HG03460 (cell line): ENCODE data around the gene PIP5K1C.
"Not testable (repeated sequence)": the region's sequence is repeated elsewhere in the genome, so short reads cannot be mapped to it uniquely, and the experiment has no call there.

ENCODE experiments used
- ATAC-seq: cut with Tn5 transposase; IDR thresholded peaks from one replicate; pipeline ENCODE4 v1.9.1; 2021; ENCODE audit not compliant: unreplicated experiment

The PIP5K1C gene

DNA sequence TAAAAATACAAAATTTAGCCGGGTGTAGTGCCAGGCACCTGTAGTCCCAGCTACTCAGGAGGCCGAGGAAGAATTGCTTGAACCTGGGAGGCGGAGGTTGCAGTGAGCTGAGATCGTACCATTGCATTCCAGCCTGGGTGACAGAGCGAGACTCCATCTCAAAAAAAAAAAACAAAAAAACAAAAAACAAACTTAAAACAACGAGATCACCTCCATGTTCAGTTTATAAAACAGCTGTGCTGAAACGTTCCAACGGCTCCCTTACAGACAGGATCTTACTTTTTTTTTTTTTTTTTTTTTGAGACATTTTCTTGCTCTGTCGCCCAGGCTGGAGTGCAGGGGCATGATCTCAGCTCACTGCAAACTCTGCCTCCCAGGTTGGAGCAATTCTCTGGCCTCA lies 71.5 kb downstream of the PIP5K1C start:
- not testable (repeated sequence) for ATAC-seq

DNA sequence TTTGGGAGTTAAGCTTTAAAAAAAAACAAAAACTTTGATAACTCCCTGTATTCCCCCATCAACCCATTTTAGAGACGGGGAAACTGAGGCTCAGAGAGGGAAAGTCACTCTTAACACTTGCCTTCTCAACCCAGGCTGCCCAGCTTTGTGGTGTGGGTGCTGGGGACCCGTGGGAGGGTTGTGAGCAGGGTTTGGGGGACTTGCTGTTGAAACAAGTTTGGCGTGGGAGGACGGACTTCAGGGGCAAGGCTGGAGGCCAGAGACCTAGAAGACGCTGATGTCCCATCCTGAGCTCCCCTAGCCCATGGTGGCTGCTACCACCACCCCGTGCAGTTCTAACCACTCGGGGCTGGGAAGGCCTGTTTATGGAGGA lies 72.9 kb downstream of the PIP5K1C start:
- ATAC-seq, result no peak

DNA sequence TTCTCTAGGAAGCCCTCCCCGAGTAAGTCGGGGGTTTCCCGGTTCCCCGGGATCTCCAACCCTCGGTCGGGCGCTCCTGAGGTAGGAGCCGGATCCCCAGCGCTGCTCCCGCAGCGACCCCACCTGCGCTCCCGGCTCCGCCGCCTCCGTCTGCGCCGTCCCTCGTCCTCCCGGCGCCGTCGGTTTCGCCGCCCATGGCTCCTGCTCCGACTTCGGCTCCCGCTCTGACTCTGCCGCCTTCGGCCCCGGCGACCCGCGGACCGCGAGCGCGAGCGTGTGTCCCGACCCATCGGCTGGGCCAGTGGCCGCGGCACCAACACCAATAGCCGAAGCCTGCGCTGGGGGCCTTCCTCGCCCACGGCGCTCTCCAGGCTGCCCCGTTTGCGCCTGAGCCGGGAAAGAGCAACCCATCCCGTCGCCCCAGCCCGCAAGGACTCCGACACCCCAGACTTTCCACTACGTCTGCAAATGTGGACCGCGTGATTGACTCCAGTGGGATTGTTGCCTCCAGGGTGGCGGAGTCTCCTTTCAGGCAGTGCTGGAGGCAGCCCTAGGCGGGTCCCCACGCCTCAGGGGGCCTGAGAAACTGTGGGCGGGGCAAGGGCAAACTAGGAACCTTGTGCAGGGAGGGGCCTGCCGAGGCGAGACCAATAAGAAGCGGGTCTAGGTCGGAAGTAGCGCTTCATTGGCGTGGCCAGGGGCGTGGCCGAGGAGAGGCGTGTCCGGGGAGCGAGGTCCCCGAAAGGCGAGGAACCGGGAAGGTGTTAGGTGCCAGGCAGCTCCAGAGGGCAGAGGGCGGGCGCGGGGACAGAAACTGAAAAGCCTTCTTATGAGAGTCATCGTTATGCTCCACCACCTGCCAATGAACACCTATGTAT lies 73.6 kb downstream of the PIP5K1C start, which contains the start of gene CACTIN:
CACTIN (minus strand) TSS at position 318 of the 878 bp plus-strand sequence; CDS start at position 290, 28 bp downstream.
- ATAC-seq, result peak; percentile 79

DNA sequence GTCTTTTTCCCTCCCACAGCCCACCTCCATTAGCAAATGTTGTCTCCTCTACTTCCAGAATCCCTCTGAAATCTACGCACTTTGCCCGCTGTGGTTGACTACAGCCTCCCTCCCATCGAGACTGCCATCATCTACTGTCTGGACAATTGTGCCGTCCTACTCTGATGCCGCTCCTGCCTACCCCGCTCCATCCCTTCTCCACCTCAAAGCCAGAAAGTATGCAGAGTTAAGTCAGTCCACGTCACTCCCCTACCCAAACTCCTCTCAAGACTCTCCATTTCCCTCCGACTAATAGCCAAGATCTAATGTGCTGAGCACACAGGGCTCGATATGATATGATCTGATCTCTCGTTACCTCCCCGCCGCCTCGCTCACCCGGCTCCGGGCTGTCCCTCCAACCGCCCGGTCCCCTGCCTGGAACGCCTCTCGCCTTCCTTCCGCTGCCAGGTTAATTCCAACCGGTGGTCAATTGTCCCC lies 74.2 kb downstream of the PIP5K1C start:
- ATAC-seq, result no peak

DNA sequence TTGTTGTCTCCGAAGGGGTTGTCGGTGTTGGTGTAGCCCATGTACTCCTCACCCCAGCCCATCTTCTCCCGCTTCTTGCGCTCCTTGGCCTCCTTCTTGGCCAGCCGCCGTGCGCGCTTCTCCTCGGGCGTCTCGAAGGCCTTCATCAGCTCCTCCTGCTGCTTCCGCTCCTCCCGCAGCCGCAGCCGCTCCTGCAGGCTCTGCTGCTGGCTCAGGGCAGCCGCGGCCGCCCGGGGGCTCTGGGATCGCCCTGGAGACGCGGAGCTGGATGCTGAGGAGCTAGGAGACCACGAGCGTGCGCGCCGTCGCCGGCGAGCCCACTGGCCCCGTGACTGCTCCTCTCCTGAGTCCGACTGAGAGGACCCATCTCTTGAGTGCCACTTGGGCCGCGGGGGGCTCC lies 76.6 kb downstream of the PIP5K1C start:
- ATAC-seq, result no peak

DNA sequence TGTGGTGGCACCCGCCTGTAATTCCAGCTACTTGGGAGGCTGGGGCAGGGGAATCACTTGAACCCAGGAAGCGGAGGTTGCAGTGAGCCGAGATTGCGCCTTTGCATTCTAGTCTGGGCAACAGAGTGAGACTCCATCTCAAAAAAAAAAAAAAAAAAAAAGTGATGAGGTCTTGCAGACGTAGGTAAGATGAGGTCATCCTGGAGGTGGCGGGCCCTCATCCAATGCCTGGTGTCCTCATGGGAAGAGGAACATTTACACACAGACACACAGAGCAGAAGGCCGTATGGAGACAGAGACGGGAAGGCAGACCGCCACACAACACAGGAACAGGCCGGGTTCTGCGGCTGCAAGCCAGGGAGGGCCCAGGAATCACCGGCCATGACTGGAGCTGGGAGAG lies 78.0 kb downstream of the PIP5K1C start:
- no peak for ATAC-seq

DNA sequence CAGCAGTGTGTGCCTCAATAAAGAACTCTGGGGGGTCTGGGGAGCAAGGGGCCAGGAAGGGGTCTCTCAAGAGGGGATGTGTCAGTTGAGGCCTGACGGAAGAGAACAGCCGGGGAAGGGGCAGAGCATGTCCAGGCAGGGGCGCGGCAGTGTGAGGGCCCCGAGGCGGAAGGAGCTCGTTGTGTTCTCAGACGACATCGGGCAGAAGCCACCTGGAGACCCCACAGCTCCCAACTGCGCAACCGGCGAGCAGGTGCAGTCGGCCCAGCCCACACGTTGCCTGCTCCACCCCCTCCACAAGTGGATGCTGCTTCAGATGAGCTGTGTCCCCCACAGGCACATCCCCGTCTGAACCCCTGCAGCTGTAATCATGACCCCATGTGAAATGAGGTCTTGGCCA lies 78.6 kb downstream of the PIP5K1C start:
- ATAC-seq, result no peak

DNA sequence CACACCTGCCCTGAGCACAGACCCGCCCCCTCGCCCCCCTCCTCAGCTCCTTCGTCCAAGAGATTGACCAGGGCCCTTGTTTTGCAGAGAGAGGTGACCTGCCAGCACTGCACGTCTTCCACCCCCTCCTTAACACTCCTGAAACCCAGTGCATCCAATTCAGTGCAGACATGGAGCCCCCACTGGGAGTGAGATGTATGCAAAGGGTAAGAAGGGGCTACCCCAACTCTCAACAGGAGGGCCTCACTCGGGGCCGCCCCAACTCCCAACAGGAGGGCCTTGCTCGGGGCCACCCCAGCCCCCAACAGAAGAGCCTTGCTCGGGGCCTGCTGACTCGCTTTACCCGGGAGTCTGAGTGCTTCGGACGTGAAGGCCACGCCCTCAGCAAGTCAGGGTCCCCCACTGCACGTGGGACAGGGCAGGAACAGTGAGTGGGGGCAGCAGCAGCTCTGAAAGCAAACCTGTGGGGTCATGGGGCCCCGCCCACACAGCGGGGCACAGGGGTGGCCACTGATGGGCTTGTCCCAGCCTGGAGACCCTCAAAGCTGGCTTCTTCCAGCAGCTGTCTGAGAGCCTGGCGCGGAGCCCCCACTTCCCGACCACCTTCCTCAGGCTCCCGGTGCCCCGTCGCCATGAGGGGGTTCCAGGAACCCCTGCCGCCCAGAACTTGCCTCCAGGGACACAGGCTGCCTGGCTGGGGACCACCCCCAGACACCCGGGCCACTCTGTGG lies 79.3 kb downstream of the PIP5K1C start:
- ATAC-seq, result no peak

DNA sequence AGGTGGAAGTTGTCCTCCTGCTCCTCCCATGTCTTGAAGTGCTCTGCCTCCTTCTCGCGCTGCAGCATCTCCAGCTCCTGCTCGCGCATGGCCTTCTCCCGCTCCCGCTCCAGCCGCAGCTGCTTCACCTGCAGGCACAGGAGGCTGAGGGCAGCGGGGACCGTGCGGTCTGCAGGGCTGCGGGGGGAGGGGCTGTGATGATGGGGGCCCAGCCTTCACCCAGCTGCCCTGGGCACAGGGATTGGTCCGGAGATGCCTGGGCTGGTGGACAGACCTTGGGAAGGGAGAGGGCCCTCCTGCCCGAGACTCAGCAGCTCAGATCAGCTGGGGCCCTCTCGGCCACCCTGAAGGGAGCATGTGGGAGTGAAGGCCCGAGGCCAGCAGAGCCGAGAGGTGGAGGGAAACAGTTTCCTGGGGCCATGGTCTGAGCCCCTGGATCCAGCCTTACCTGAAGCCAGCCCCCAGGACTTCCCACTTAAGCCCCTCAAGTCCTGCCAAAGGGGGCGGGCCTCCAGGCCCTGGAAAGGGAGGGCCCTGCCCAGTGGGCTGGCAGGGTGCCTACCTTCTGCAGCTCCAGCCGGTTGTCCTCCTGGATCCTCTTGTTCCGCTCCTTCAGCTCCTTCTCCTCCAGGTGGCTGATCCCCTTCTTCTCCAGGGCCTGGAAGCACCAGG lies 80.0 kb downstream of the PIP5K1C start:
- no peak for ATAC-seq

DNA sequence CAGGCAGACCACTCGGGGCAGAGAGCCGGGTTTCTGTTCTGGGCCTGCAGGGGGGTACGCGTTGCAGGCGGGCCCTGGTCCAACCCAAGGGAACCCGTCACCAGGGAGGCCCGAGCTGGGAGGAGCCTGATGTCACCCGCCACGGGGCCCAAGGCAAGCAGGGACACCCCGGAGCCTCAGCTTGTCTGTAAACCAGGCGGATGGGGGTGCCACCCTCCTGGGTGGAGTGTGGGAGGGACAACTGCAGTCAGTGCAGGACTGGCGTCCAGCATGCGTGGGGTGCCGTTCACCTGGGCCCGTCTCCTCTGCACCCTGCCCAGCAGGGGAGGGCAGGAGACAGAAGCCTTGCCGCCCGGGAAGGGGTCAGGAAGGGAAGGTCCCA lies 80.6 kb downstream of the PIP5K1C start:
- no peak for ATAC-seq

DNA sequence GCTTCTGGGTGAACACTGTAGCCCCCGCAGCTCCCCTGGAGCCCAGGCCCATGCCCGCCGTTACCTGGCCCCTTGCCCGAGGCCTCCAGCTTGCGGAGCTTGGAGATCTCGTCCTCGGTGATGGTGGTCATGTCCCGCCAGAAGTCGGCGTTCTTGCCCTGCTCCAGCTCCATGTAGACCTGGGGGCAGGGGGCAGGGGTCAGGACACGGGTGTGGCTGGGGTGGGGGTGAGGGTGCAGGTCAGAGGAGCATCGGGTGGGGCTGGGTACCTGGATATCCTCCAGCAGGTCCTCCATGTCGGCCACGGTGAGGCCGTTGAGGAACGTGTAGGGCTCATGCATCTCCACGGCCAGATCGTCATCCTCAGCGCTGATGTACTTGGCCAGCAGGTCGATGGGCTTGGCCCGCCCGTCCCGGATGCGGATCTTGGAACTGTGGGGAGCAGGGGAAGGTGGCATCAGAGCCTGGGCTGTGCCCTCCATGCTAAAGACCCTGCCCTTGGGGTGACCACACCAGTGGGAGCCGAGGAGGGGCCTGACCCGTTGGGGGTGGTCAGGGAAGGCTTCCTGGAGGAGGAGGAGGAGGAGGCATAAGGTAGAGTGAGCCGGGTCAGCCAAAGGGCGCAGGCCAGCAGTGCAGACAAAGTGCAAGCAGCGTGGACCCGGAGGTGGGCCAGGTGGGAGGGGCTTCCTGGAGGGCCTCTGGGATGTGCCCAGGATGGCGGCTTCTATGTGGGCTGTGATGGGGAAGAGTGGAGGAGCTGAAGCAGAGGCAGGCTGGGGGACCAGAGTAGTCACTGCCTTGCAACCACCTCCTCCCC lies 81.2 kb downstream of the PIP5K1C start:
- ATAC-seq, result no peak

DNA sequence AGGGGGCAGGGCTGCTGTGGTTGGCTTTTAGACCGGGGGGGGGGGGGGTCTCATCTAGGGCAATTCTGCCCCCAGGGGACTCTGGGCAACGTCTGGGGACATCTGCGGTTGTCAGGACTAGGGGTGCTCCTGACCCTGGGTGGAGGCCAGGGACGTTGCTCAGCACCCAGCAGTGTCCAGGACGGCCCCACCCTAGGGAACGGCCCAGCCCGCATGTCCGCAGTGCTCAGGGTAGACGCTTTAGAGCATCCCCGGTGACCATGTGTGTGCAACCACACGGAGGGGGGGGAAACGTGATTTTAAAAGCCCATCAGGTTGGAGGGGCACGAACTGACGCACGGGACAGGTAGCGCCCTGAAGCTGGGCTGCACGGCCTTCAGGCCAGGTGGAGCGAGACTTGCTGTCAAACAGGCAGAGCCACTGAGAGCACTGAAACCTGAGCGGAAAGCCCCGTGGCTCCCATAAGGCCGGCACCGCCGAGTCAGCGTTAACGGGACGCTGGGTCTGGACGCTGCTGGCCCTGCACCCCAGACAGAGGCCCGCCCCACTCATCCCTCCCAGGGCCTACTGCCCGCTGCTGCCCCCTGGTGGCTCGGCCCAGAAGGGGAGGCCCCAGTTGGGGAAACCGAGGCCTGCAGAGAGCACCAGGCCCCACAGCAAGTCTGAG lies 82.0 kb downstream of the PIP5K1C start:
- ATAC-seq, result no peak

DNA sequence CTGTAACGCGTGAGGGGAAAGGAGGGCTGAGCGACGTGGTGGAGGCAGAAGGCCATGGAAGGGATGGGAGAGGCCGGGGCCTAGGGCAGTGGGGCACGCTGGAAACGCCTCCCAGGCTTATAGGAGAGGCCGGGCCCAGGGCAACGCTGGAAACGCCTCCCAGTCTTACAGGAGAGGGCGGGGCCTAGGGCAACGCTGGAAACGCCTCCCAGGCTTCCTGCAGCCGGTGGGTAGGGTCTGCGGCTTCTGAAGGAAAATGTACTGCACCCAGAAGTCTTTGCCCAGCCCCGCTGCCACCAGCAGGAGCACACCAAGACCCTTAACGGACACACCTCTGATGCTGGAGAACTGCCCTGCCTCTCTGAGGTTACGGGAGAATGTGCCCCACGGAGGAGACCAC lies 82.8 kb downstream of the PIP5K1C start:
- no peak for ATAC-seq

DNA sequence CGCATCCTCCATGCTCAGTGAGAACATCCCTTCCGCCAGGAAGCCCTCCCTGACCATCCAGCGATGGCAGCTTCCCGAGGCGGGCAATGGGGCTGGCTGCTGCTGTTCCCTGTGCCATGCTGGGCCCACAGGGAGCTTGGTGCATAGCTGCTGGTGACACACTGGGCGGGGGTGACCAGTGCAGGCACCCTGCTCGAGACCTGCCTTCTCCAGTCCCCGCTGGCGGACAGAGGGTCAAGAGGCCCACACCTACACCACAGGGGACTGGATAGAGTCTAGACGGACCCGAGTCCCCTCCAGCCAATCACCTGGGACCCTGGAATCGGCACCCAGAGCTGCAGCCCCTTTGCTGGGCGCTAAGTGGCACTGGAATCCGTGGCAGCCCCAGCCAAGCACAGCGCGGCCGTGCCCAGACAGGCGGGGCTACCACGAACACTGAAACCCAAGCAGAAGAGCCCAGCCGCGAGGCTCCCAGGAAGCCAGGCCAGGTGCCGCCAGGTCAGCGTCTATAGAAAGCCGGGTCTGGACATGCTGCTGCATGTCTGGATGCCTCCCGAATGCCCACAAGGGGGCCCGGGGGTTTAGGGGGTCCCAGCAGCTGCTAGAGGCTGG lies 84.6 kb downstream of the PIP5K1C start:
- no peak for ATAC-seq

DNA sequence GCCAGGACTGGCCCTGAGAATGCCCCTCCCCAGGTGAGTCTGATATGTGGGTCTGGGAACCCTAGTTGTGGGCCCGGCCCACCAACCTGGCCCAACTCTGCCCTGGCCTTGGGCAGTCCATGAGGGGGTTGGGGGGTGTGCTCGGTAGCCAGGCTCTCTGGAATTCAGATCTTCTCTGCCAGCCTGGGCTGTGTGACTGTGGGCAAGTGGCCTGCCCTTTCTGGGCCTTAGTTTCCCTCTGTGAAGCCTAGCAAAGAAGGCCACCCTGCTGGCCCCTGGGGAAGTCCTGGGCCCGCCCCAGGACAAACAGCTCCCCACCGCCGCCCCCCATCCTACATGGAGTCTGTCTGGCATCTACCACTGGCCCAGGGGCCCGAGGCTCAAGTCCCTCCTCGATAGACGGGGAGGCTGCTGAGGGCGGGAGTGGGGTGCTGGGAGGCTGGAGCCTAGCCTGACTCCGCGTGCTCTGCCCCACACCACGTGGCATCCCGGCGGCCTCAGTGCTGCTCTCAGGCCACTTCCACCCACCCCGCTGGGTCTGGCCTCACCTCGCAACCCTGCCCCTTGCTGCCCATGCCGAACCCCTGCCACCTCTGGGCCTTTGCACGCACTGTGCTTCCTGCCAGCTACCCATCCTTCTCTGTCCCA lies 85.3 kb downstream of the PIP5K1C start:
- no peak for ATAC-seq

DNA sequence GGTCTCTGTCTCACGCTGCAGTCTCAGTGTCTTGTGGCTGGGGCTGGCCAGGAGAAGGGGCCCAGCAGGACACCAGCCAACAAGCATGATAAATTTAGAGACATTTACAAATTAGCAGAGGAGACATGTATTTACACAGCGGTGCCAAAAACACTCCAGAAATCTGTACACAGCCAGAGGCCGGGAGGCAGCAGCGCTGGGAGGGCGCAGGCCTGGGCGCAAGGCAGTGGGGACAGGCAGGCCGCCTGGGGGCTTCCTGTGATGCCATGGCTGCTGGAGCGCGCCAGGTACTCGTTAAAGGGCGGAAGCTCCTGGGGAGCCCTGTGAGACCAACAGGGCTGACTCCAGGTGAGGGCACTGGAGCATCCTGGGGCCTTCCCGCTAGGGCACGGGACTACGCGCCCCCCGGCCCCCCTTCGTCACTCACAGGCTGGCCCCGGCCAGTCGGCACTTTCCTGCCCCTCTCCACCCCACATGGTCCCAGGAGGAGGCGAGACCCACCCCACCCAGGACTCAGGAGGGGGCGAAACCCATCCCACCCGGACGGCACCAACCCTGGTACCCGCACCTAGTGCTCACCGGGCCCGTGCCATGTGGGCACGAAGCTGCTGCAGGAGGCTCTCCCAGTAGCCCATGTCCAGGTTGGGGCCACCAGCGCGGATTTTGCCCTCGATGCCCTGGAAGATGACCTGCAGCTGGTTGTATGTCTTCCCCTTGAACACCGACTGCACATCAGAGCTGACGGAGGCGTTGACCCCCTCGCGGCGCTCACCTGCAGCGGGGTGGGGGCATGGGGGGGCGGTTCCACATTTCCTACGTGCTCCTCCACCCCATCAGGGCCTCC lies 86.2 kb downstream of the PIP5K1C start:
- no peak for ATAC-seq

DNA sequence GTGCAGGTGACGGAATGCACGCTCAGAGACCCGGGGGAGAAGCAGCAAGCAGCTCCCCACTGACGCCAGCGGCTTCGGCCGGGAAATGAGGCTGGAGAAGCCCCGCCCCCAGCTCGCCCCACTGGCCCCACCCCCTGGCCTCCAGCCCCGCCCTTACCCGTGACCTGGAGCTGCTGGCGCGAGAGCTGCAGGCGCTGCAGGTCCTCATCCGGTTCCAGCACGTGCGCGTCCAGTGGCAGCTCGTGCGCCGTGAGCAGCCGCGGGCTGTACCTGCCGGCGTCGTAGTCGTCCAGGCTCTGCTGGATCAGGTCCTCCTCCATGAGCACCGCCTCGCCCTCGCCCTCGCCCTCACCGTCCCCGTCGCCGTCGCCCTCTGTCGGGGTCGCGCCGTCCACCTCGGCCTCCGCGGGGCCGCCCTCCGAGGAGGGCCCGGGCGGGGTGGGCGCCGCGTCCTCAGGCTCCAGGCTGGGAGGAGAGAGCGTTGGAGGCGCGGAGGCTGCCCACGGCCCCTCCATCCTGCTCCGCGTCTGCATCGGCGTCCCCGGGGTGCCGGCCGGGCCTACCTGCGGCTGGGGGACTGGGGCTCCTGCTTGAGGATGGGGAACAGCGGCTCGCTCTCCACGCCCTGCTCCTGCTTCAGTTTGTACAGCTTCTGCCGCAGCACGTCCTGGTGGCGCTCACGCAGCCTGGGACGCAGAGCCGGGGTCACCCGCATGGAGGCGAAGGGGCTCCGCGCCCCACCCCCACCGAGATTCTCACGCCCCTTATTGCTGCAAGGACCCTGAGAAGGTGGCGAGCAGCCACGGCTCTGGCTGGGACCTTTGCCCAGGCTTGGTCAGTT lies 87.1 kb downstream of the PIP5K1C start:
- ATAC-seq, result no peak

DNA sequence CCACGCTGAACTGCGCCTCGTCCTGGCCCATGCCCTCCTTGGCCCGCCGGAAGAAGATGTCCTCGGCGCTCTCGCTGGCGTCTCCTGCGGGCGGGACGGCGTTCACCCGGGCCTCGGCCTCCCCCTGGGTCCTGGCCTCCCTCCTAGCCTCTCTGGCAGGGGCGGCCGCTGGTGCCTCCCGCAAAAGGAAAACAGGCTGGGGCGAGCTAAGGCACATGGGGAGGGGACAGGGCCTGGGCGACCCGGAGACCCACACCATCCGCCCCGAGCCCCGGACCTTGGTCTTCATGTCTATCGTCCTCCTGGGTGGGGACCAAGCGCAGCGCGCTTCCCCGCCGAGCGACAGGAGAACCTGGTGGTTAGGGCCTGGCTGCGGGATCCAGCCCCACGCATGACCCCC lies 87.9 kb downstream of the PIP5K1C start:
- no peak for ATAC-seq
